DND-41 (cell line): ENCODE measurements around the gene SYNGR1.
"Not testable (repeated sequence)": the region's sequence is repeated elsewhere in the genome, so short reads cannot be mapped to it uniquely, and the experiment has no call there.

ENCODE experiments used
- ATAC-seq: fragments of 200-7000 bp; cut with Tn5 transposase; 3 replicates; pipeline ENCODE4 v1.9.1; 2021; ENCODE audit warnings: low read depth; ENCODE audit not compliant: insufficient read depth
- DNase-seq: peaks from one replicate; pipeline ENCODE4 v3.0.0-alpha.2; 2020
- H2AFZ ChIP-seq: 2 replicates; pipeline ENCODE4 v1.6.0; 2012; ENCODE audit warnings: low read depth, low read length
- H3K27ac ChIP-seq: 2 replicates; pipeline ENCODE4 v1.5.1; 2012; ENCODE audit warnings: low read length, inconsistent platforms
- H3K27me3 ChIP-seq: fragments of 200-600 bp; sonication (generic); 2 replicates; pipeline ENCODE4 v1.6.0; 2012; ENCODE audit warnings: low read length, mild to moderate bottlenecking, inconsistent platforms; ENCODE audit not compliant: insufficient read depth, poor library complexity
- H3K36me3 ChIP-seq: 2 replicates; pipeline ENCODE4 v1.5.1; 2012; ENCODE audit warnings: low read length, inconsistent platforms; ENCODE audit not compliant: insufficient read depth
- H3K4me1 ChIP-seq: 2 replicates; pipeline ENCODE4 v1.5.1; 2012; ENCODE audit warnings: mild to moderate bottlenecking, low read length; ENCODE audit not compliant: insufficient read depth
- H3K4me2 ChIP-seq: 2 replicates; pipeline ENCODE4 v1.6.0; 2012; ENCODE audit warnings: mild to moderate bottlenecking, moderate library complexity, low read length, inconsistent platforms; ENCODE audit not compliant: insufficient read depth
- H3K4me3 ChIP-seq, 2 experiments: fragments of 200-600 bp in 1 of 2; shearing (Covaris generic) in 1 of 2; 2 replicates each; pipeline ENCODE4 v1.5.1; 2012 to 2016; ENCODE audit warnings: inconsistent platforms in 2 of 2, low read length in 2 of 2, mild to moderate bottlenecking in 2 of 2, low read depth in 1 of 2, moderate library complexity in 1 of 2
- H3K79me2 ChIP-seq: 2 replicates; pipeline ENCODE4 v1.6.0; 2012; ENCODE audit warnings: low read length, inconsistent platforms; ENCODE audit not compliant: insufficient read depth
- H3K9ac ChIP-seq: 2 replicates; pipeline ENCODE4 v1.6.0; 2012; ENCODE audit warnings: low read depth, mild to moderate bottlenecking, inconsistent platforms, low read length, moderate library complexity
- H3K9me3 ChIP-seq: 2 replicates; pipeline ENCODE4 v1.5.1; 2012; ENCODE audit warnings: low read length, moderate library complexity, mild to moderate bottlenecking, inconsistent platforms; ENCODE audit not compliant: insufficient read depth, severe bottlenecking
- H4K20me1 ChIP-seq: 2 replicates; pipeline ENCODE4 v1.6.0; 2012; ENCODE audit warnings: low read length; ENCODE audit not compliant: insufficient read depth
- EZH2 ChIP-seq: IDR thresholded peaks from 3 replicates; pipeline ENCODE4 v1.6.1; 2012; ENCODE audit warnings: borderline replicate concordance, low read depth, mild to moderate bottlenecking, moderate library complexity, low read length, inconsistent platforms; ENCODE audit not compliant: severe bottlenecking
- TF ChIP-seq, protein P1 (sequence below): IDR thresholded peaks from 2 replicates; pipeline ENCODE4 v1.5.1; 2012; ENCODE audit warnings: borderline replicate concordance, low read length, moderate library complexity, mild to moderate bottlenecking; ENCODE audit not compliant: poor library complexity, severe bottlenecking; ENCODE audit errors: extremely low read depth

Gene SYNGR1

GRCh38 chr22:39325392-39325932, 24.3 kb upstream of the SYNGR1 start:
- no peak for ATAC-seq
- H3K27me3 ChIP-seq: no peaks in the 10 kb centered on the region
- H3K27ac ChIP-seq: no peak overlapping the region
- DNase-seq: no peak
- no peaks in the 10 kb centered on the region for H3K79me2 ChIP-seq
- no peak overlapping the region for H3K4me3 ChIP-seq
- peaks cover 6% of the 10 kb centered on the region for H3K4me1 ChIP-seq
- H2AFZ ChIP-seq: no peak overlapping the region
- H3K36me3 ChIP-seq: no peaks in the 10 kb centered on the region
- no peaks in the 10 kb centered on the region for H3K9me3 ChIP-seq
- H3K9ac ChIP-seq: no peak overlapping the region
- H3K4me2 ChIP-seq: no peak overlapping the region
- TF ChIP-seq EZH2: no peak
- TF ChIP-seq, protein P1, sequence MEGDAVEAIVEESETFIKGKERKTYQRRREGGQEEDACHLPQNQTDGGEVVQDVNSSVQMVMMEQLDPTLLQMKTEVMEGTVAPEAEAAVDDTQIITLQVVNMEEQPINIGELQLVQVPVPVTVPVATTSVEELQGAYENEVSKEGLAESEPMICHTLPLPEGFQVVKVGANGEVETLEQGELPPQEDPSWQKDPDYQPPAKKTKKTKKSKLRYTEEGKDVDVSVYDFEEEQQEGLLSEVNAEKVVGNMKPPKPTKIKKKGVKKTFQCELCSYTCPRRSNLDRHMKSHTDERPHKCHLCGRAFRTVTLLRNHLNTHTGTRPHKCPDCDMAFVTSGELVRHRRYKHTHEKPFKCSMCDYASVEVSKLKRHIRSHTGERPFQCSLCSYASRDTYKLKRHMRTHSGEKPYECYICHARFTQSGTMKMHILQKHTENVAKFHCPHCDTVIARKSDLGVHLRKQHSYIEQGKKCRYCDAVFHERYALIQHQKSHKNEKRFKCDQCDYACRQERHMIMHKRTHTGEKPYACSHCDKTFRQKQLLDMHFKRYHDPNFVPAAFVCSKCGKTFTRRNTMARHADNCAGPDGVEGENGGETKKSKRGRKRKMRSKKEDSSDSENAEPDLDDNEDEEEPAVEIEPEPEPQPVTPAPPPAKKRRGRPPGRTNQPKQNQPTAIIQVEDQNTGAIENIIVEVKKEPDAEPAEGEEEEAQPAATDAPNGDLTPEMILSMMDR: no peak
- H4K20me1 ChIP-seq: no peaks in the 10 kb centered on the region

GRCh38 chr22:39327995-39328754, 21.6 kb upstream of the SYNGR1 start:
- H3K36me3 ChIP-seq: no peaks in the 10 kb centered on the region
- ATAC-seq (no peak), DNase-seq (no peak)
- no peak overlapping the region for H3K27ac ChIP-seq
- H4K20me1 ChIP-seq: no peaks in the 10 kb centered on the region
- H2AFZ ChIP-seq: no peak overlapping the region
- H3K79me2 ChIP-seq: no peaks in the 10 kb centered on the region
- H3K4me2 ChIP-seq: no peak overlapping the region
- no peak overlapping the region for H3K9ac ChIP-seq
- no peaks in the 10 kb centered on the region for H3K27me3 ChIP-seq
- no peak overlapping the region for H3K4me3 ChIP-seq
- no peaks in the 10 kb centered on the region for H3K4me1 ChIP-seq
- no peaks in the 10 kb centered on the region for H3K9me3 ChIP-seq
- TF ChIP-seq, protein P1: no peak
- no peak for TF ChIP-seq EZH2

GRCh38 chr22:39330553-39330952, 19.2 kb upstream of the SYNGR1 start:
- not testable (repeated sequence) for H3K4me3 ChIP-seq, H3K9me3 ChIP-seq, DNase-seq, H3K79me2 ChIP-seq, H4K20me1 ChIP-seq, H3K27me3 ChIP-seq, H3K4me2 ChIP-seq, H3K36me3 ChIP-seq, H3K4me1 ChIP-seq, H3K9ac ChIP-seq, H2AFZ ChIP-seq, ATAC-seq, H3K27ac ChIP-seq

GRCh38 chr22:39332441-39333064, 17.2 kb upstream of the SYNGR1 start:
- H3K4me2 ChIP-seq: no peak overlapping the region
- H3K27me3 ChIP-seq: no peaks in the 10 kb centered on the region
- no peaks in the 10 kb centered on the region for H3K9me3 ChIP-seq
- no peaks in the 10 kb centered on the region for H3K79me2 ChIP-seq
- no peak for TF ChIP-seq EZH2
- TF ChIP-seq, protein P1: no peak
- no peak overlapping the region for H3K27ac ChIP-seq
- no peak overlapping the region for H2AFZ ChIP-seq
- H3K36me3 ChIP-seq: no peaks in the 10 kb centered on the region
- DNase-seq: no peak
- no peaks in the 10 kb centered on the region for H3K4me1 ChIP-seq
- H4K20me1 ChIP-seq: no peaks in the 10 kb centered on the region
- H3K4me3 ChIP-seq: no peak overlapping the region
- ATAC-seq: no peak
- no peak overlapping the region for H3K9ac ChIP-seq
